ENCODE data around the gene RPL7A.
"Not testable (repeated sequence)": the region's sequence is repeated elsewhere in the genome, so short reads cannot be mapped to it uniquely, and the experiment has no call there.

The RPL7A gene

DNA sequence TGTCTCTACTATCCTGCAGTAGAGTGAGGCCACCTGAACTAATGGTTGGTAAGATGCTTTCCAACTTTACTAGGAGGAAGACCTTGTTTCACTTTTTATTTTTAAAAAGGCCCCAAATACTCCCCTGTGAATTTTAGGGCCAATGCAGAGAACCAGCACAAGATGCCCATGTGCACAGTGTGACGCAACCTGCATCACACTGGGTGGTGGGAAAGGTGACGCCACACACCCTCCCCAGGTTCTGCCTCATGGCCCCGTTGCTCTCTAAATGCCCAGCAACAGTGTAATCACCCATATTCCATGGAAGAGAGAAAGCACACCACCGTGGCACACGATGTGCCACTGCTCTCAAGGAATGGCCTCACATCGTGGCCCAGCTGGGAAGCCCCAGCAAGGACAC lies 21.4 kb downstream of the RPL7A start:
- DNase-seq (ENCODE audit: low read depth, low spot score) = no peak
- no peaks in the 10 kb centered on the region for H3K4me1 ChIP-seq (ENCODE audit: control insufficient read depth, insufficient read depth, low read length)
- no peaks in the 10 kb centered on the region for H3K27me3 ChIP-seq (ENCODE audit: control insufficient read depth, insufficient read depth, low read length)
- no peaks in the 10 kb centered on the region for H3K9me3 ChIP-seq (ENCODE audit: control insufficient read depth, insufficient read depth, low read length)
- H3K4me3 ChIP-seq (ENCODE audit: low read length) = no peak overlapping the region
- no CpG with 5 or more reads among the region's 6 CpGs for WGBS (ENCODE audit: insufficient coverage, insufficient read length)
- H3K27ac ChIP-seq (ENCODE audit: low read length) = no peak overlapping the region
- H3K36me3 ChIP-seq (ENCODE audit: control insufficient read depth, insufficient read depth, low read length) = peaks cover 27% of the 10 kb centered on the region

DNA sequence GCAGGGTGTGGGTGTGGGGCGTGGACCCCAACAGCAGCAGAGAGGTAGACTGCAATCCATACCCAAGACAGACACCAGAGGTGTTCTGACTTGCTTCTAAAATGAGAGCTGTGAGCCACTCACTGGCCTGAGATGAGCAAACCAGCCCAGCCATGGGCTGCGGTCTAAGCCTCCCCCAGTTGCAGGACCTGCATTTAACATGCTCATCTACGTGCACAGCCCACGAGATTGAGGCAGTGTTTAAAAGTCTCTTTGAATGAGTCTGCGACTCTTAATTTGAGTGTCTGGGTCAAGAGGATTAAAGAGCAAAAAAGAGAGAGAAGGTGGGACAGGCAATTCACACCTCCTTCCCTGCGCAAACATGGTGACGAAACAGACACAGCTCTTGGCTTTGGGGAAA lies 21.9 kb downstream of the RPL7A start:
- peaks cover 24% of the 10 kb centered on the region for H3K36me3 ChIP-seq (ENCODE audit: control insufficient read depth, insufficient read depth, low read length)

DNA sequence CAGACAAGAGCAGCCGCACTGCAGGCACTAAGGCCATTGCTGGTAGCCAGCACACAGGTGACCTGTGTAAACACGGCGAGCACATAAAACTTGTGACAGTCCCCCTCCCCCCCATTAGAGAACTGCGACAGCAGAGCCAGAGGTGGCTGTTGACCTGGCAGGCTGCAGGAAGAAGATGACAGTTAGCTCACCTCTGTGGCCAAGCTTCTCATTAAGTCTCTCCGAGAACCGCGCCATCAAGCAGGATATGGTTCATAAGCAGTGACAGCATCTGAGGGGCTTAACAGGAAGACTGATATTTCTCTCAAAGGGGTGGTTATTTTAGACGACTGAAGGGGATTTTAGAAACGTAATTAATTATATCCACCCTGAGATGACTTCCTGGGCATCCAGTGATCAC lies 22.7 kb downstream of the RPL7A start:
- Histone ChIP-seq H3K27me3 (ENCODE audit: control insufficient read depth, insufficient read depth, low read length) (no peaks in the 10 kb centered on the region), H3K9me3 (ENCODE audit: control insufficient read depth, insufficient read depth, low read length) (no peaks in the 10 kb centered on the region), H3K4me1 (ENCODE audit: control insufficient read depth, insufficient read depth, low read length) (no peaks in the 10 kb centered on the region), H3K27ac (ENCODE audit: low read length) (no peak overlapping the region), H3K36me3 (ENCODE audit: control insufficient read depth, insufficient read depth, low read length) (peaks cover 23% of the 10 kb centered on the region), H3K4me3 (ENCODE audit: low read length) (no peak overlapping the region)
- no CpG with 5 or more reads among the region's 9 CpGs for WGBS (ENCODE audit: insufficient coverage, insufficient read length)
- DNase-seq (ENCODE audit: low read depth, low spot score) = no peak

More for the DNA sequence above, 21.9 kb downstream of the RPL7A start:
- Histone ChIP-seq H3K27me3 (ENCODE audit: control insufficient read depth, insufficient read depth, low read length) (no peaks in the 10 kb centered on the region), H3K27ac (ENCODE audit: low read length) (no peak overlapping the region), H3K4me1 (ENCODE audit: control insufficient read depth, insufficient read depth, low read length) (no peaks in the 10 kb centered on the region), H3K4me3 (ENCODE audit: low read length) (no peak overlapping the region), H3K9me3 (ENCODE audit: control insufficient read depth, insufficient read depth, low read length) (no peaks in the 10 kb centered on the region)
- no peak for DNase-seq (ENCODE audit: low read depth, low spot score)
- WGBS (ENCODE audit: insufficient coverage, insufficient read length) = no CpG with 5 or more reads among the region's 7 CpGs

DNA sequence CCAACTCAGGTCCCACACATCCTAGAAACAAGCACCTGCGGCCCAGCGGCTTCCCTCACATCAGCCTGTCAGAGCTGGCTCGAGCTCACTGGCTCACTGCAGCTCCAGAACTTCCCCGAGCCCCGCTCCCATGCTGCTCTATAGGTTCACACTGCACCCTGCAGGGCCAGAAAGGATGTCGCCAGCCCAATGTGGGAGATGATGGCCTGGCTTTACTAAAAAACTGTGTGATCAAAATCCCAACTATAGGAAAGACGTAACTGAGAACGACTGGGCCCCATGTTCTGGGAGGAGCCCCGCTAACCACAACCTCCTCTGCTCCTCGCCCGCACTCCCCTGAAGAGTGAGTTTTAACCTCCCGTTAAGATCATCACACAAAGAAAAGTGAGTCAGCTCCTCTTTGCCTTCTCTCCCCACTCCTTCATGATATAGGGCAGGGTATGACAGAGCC lies 23.3 kb downstream of the RPL7A start:
- no peak for DNase-seq (ENCODE audit: low read depth, low spot score)
- peaks cover 17% of the 10 kb centered on the region for H3K36me3 ChIP-seq (ENCODE audit: control insufficient read depth, insufficient read depth, low read length)
- H3K4me3 ChIP-seq (ENCODE audit: low read length) = no peak overlapping the region
- WGBS (ENCODE audit: insufficient coverage, insufficient read length) = no CpG with 5 or more reads among the region's 12 CpGs
- no peaks in the 10 kb centered on the region for H3K4me1 ChIP-seq (ENCODE audit: control insufficient read depth, insufficient read depth, low read length)
- H3K27ac ChIP-seq (ENCODE audit: low read length) = no peak overlapping the region
- no peaks in the 10 kb centered on the region for H3K9me3 ChIP-seq (ENCODE audit: control insufficient read depth, insufficient read depth, low read length)
- no peaks in the 10 kb centered on the region for H3K27me3 ChIP-seq (ENCODE audit: control insufficient read depth, insufficient read depth, low read length)

DNA sequence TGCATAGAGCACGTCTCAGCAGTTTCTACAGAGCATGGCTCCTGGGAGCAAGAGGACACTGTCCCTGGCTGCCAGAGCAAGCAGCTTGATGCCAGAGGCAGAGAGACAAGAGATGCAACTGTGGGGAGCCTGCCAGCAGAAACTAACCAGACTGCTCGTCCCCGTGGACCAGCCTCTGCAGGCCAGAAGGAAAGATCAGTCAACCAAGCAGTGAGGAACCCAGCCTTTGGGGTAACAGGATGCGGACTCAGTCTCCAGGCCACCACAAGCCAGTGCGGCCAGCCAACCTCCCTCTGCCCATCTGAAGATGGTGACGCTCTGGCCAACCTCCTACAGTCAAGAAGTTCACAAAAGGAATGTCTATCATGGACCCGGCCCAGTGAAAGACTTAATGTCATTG lies 24.1 kb downstream of the RPL7A start:
- Histone ChIP-seq H3K27ac (ENCODE audit: low read length) (no peak overlapping the region), H3K27me3 (ENCODE audit: control insufficient read depth, insufficient read depth, low read length) (no peaks in the 10 kb centered on the region), H3K4me1 (ENCODE audit: control insufficient read depth, insufficient read depth, low read length) (no peaks in the 10 kb centered on the region), H3K4me3 (ENCODE audit: low read length) (no peak overlapping the region), H3K9me3 (ENCODE audit: control insufficient read depth, insufficient read depth, low read length) (no peaks in the 10 kb centered on the region), H3K36me3 (ENCODE audit: control insufficient read depth, insufficient read depth, low read length) (peaks cover 12% of the 10 kb centered on the region)
- no CpG with 5 or more reads among the region's 7 CpGs for WGBS (ENCODE audit: insufficient coverage, insufficient read length)
- no peak for DNase-seq (ENCODE audit: low read depth, low spot score)

DNA sequence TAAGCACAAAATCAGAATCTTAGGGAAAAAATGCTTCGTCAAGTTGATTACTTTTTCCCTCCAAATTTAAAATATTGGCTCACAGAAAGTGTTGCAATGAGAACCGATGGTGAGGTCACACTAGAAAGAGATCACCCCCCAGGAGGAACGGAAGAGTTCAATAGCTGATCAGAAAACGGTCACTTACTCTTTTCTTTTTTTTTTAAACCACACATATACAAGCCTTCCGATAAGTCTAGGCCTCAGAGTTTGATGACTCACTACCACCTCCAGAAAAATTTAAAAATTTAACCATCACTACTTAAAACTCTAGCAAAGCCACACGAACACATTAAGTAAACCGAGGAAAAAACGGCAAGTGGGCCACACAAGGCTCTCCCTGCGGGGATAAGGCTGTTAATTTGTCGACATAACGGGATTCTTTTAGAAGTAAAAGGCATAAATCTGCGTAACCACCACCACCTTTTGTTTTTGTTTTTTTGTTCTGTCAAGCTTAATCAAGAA lies 26.6 kb downstream of the RPL7A start:
- no CpG with 5 or more reads among the region's 12 CpGs for WGBS (ENCODE audit: insufficient coverage, insufficient read length)
- Histone ChIP-seq H3K27me3 (ENCODE audit: control insufficient read depth, insufficient read depth, low read length) (no peaks in the 10 kb centered on the region), H3K4me3 (ENCODE audit: low read length) (peak overlapping the region; percentile 76; the same call in 1 of the 2 replicates), H3K9me3 (ENCODE audit: control insufficient read depth, insufficient read depth, low read length) (no peaks in the 10 kb centered on the region; the same call in 1 of the 2 replicates), H3K27ac (ENCODE audit: low read length) (no peak overlapping the region), H3K36me3 (ENCODE audit: control insufficient read depth, insufficient read depth, low read length) (peaks cover 4% of the 10 kb centered on the region; the same call in 1 of the 2 replicates), H3K4me1 (ENCODE audit: control insufficient read depth, insufficient read depth, low read length) (no peaks in the 10 kb centered on the region)
- DNase-seq (ENCODE audit: low read depth, low spot score) = no peak

DNA sequence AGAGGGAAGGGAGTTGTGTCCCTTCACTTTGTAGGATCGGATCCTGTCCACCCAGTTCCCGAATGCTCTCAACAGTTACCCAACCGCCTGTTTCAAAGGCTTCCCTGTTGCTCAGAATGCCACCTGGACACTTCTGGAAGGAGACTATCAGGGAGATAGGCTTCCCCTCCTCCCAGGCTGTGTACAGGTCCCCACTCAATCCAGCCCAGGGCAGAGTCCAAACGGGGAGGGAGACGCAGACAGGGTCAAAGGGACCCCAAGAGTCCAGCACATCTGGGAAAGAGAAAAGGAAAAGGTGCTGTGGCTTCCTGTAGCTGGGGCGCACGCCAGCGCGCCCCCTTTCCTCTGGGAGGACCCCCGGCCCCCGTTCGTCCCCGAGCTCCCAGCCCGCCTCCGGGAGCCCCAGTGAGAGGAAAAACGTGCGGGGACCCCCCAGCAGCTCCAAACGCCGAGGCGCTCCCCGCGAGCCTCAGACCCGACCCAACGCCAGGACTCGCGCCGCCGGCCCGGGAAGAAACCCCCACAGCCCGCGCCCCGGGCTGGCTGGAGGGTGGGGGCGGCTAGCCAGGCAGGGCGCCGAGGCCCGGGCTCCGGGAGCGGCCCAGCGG lies 27.2 kb downstream of the RPL7A start:
- H3K9me3 ChIP-seq (ENCODE audit: control insufficient read depth, insufficient read depth, low read length) = no peaks in the 10 kb centered on the region; the same call in 1 of the 2 replicates
- no peaks in the 10 kb centered on the region for H3K27me3 ChIP-seq (ENCODE audit: control insufficient read depth, insufficient read depth, low read length)
- H3K4me3 ChIP-seq (ENCODE audit: low read length) = peak overlapping the region; percentile 76
- WGBS (ENCODE audit: insufficient coverage, insufficient read length) = no CpG with 5 or more reads among the region's 39 CpGs
- DNase-seq (ENCODE audit: low read depth, low spot score) = no peak
- H3K27ac ChIP-seq (ENCODE audit: low read length) = no peak overlapping the region
- no peaks in the 10 kb centered on the region for H3K4me1 ChIP-seq (ENCODE audit: control insufficient read depth, insufficient read depth, low read length)
- peaks cover 4% of the 10 kb centered on the region; the same call in 1 of the 2 replicates for H3K36me3 ChIP-seq (ENCODE audit: control insufficient read depth, insufficient read depth, low read length)

DNA sequence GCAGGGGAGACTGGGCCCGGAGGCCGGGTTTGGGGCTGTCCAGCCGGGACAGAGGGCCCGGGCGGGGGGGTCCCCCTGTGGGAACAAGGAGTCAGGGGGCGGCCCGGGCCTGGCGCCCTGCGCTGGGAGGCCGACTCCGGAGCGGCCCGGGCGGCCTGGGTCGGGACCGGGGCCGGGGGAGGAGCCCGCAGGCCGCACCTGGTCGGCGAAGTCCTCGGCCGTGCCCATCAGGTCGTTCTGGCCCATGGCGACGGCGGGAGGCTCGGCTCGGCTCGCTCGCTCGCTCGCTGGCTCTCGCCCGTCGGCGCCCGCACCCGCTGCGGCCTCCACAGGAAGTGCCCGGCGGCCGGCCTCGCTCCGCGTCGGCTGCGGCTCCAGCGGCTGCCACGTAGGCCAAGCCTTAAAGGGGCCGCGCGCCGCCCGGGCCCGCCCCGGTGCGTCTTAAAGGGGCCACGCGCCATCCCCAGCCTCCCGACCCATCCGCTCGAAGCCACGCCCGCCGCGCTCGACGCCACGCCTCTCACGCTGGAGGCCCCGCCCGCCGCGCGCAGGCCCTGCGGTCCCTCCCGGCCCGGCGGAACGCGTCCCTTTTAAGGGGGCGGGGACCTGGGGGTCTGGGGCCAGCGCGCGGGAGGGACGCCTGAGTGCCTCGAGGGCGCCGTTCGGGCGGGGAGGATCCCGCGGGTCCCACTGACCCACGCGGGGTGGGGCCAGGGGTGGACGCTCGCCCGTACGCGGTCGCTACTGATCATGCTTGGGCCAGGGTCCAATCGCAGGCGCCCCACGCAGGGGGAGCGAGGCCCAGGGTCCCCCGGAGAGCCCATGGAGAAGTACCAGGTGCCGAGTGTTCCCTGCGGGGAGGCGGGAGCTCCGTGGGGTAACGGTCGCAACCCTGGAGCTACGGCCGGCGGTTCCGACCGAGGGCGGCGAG lies 28.0 kb downstream of the RPL7A start, which contains the start of the genes STKLD1 and SURF4:
Gene STKLD1 (plus strand): TSS at position 643 of the 931 bp plus-strand sequence. CDS start 108 bp downstream, at position 751.
Gene SURF4 (minus strand): TSS at position 337 of the 931 bp plus-strand sequence. CDS start 91 bp downstream, at position 246.
- WGBS (ENCODE audit: insufficient coverage, insufficient read length) = no CpG with 5 or more reads among the region's 120 CpGs
- H3K36me3 ChIP-seq (ENCODE audit: control insufficient read depth, insufficient read depth, low read length) = peaks cover 4% of the 10 kb centered on the region; the same call in 1 of the 2 replicates
- H3K4me3 ChIP-seq (ENCODE audit: low read length) = peak within 1 kb of the TSS; percentile 76
- no peaks in the 10 kb centered on the region for H3K4me1 ChIP-seq (ENCODE audit: control insufficient read depth, insufficient read depth, low read length)
- H3K27me3 ChIP-seq (ENCODE audit: control insufficient read depth, insufficient read depth, low read length) = no peaks in the 10 kb centered on the region
- H3K9me3 ChIP-seq (ENCODE audit: control insufficient read depth, insufficient read depth, low read length) = no peaks in the 10 kb centered on the region; the same call in 1 of the 2 replicates
- no peak within 1 kb of the TSS for H3K27ac ChIP-seq (ENCODE audit: low read length)
- DNase-seq (ENCODE audit: low read depth, low spot score) = peak; percentile 73

DNA sequence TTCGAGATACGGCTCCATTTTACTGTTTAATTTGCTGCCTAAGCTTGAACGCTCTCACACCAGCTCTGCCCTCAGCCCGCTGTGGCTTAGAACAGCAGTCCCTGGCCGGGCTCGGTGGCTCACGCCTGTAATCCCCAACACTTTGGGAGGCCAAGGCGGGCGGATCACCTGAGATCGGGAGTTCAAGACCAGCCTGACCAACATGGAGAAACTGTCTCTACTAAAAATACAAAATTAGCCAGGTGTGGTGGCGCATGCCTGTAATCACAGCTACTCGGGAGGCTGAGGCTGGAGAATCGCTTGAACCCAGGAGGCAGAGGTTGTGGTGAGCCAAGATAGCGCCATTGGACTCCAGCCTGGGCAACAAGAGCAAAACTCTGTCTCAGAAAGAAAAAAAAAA lies 29.3 kb downstream of the RPL7A start:
- H3K4me1 ChIP-seq (ENCODE audit: control insufficient read depth, insufficient read depth, low read length); DNase-seq (ENCODE audit: low read depth, low spot score); H3K27me3 ChIP-seq (ENCODE audit: control insufficient read depth, insufficient read depth, low read length); H3K27ac ChIP-seq (ENCODE audit: low read length); H3K36me3 ChIP-seq (ENCODE audit: control insufficient read depth, insufficient read depth, low read length); H3K9me3 ChIP-seq (ENCODE audit: control insufficient read depth, insufficient read depth, low read length); H3K4me3 ChIP-seq (ENCODE audit: low read length): not testable (repeated sequence)
- WGBS (ENCODE audit: insufficient coverage, insufficient read length) = no CpG with 5 or more reads among the region's 14 CpGs

DNA sequence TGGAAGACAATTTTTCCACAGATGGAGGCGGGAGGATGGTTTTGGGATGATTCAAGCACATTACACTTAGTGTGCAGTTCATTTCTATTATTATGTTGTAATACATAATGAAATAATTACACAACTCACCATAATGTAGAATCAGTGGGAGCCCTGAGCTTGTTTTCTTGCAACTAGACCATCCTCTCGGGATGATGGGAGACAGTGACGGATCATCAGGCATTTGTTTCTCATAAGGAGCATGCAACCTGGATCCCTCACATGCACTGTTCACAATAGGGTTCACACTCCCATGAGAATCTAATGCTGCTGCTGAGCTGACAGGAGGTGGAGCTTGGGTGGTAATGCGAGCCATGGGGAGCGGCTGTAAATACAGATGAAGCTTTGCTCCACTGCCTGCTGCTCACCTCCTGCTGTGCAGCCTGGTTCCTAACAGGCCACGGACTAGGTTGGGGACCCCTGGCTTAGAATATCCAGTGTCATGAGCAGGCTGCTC lies 29.8 kb downstream of the RPL7A start:
- no CpG with 5 or more reads among the region's 6 CpGs for WGBS (ENCODE audit: insufficient coverage, insufficient read length)
- H3K27ac ChIP-seq (ENCODE audit: low read length) = no peak overlapping the region
- DNase-seq (ENCODE audit: low read depth, low spot score) = no peak

More for the DNA sequence above, 29.8 kb downstream of the RPL7A start:
- Histone ChIP-seq H3K27me3 (ENCODE audit: control insufficient read depth, insufficient read depth, low read length) (no peaks in the 10 kb centered on the region), H3K36me3 (ENCODE audit: control insufficient read depth, insufficient read depth, low read length) (no peaks in the 10 kb centered on the region), H3K9me3 (ENCODE audit: control insufficient read depth, insufficient read depth, low read length) (no peaks in the 10 kb centered on the region; the same call in 1 of the 2 replicates), H3K4me1 (ENCODE audit: control insufficient read depth, insufficient read depth, low read length) (no peaks in the 10 kb centered on the region), H3K4me3 (ENCODE audit: low read length) (no peak overlapping the region)
